Fibroblast of villous mesenchyme (primary cell): ENCODE results near the gene TBPL1. TPM values are rescaled to one million over a fixed set of nuclear protein-coding genes. Genes with fewer than 3 reads are reported as not detected.

ENCODE experiments used
- DNase-seq: peaks from one replicate; pipeline ENCODE4 v3.0.0-alpha.2; 2010; ENCODE audit warnings: low read depth
- H3K4me3 ChIP-seq: 2 replicates; pipeline ENCODE4 v1.5.1; 2011; ENCODE audit warnings: low read depth, mild to moderate bottlenecking, low read length
- CTCF ChIP-seq: IDR thresholded peaks from 2 replicates; pipeline ENCODE4 v1.5.1; 2012; ENCODE audit warnings: low read depth, mild to moderate bottlenecking, low read length; ENCODE audit not compliant: insufficient read depth
- total RNA-seq: library from RNA; depleted of rRNA; stranded (reverse); fragments of >200 nt; gene quantifications from 2 replicates; pipeline ENCODE4 v1.2.3, GENCODE V29; 2012

TBPL1 gene
- total RNA-seq, 1 donor, result 18.6 TPM

- no peak for DNase-seq
- H3K4me3 ChIP-seq, result no peak overlapping the region
- TF ChIP-seq CTCF, result no peak
These were observed 13.0 kb upstream of the TBPL1 start for GRCh38 chr6:133939778-133940667.

- H3K4me3 ChIP-seq, result no peak overlapping the region
- no peak for DNase-seq
- no peak for TF ChIP-seq CTCF
These were observed 7.9 kb upstream of the TBPL1 start for GRCh38 chr6:133945158-133945557.

- DNase-seq, result no peak
- no peak for TF ChIP-seq CTCF
- H3K4me3 ChIP-seq, result no peak overlapping the region
These were observed 5.6 kb upstream of the TBPL1 start for GRCh38 chr6:133947302-133947900.

GRCh38 chr6:133948472-133948871, 4.6 kb upstream of the TBPL1 start:
- DNase-seq, result no peak
- no peak for TF ChIP-seq CTCF
- no peak overlapping the region for H3K4me3 ChIP-seq

- peak overlapping the region; percentile 91 for H3K4me3 ChIP-seq
- no peak for DNase-seq
- no peak for TF ChIP-seq CTCF
These were observed 1.8 kb upstream of the TBPL1 start for GRCh38 chr6:133951227-133951626.

GRCh38 chr6:133951881-133952814, 876 bp upstream of the TBPL1 start:
- DNase-seq, result peak; percentile 71
- H3K4me3 ChIP-seq, result peak overlapping the region; percentile 91
- TF ChIP-seq CTCF, result peak; percentile 47
